Measurements from ENCODE around the gene REG1B. TPM values are rescaled to one million over a fixed set of nuclear protein-coding genes. Genes with fewer than 3 reads are reported as not detected.

REG1B gene
- total RNA-seq, 4 donors from 2014 or later, result not detected

GRCh38 chr2:79116997-79117928 lies 29.5 kb upstream of the REG1B start:
- TF ChIP-seq POLR2A (IDR thresholded peaks at IDR 0.05), result no peak
- TF ChIP-seq, protein P1, sequence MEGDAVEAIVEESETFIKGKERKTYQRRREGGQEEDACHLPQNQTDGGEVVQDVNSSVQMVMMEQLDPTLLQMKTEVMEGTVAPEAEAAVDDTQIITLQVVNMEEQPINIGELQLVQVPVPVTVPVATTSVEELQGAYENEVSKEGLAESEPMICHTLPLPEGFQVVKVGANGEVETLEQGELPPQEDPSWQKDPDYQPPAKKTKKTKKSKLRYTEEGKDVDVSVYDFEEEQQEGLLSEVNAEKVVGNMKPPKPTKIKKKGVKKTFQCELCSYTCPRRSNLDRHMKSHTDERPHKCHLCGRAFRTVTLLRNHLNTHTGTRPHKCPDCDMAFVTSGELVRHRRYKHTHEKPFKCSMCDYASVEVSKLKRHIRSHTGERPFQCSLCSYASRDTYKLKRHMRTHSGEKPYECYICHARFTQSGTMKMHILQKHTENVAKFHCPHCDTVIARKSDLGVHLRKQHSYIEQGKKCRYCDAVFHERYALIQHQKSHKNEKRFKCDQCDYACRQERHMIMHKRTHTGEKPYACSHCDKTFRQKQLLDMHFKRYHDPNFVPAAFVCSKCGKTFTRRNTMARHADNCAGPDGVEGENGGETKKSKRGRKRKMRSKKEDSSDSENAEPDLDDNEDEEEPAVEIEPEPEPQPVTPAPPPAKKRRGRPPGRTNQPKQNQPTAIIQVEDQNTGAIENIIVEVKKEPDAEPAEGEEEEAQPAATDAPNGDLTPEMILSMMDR (IDR thresholded peaks at IDR 0.05), result no peak
- DNase-seq, result no peak
- Histone ChIP-seq H3K27me3 (no peaks in the 10 kb centered on the region), H3K9me3 (no peaks in the 10 kb centered on the region), H3K4me3 (no peak overlapping the region), H3K36me3 (no peaks in the 10 kb centered on the region), H3K4me1 (no peaks in the 10 kb centered on the region), H3K27ac (no peak overlapping the region)
- intact Hi-C loops (cut with DNase I; ENCODE audit: low total_unique reads), result no loop called here

DNA sequence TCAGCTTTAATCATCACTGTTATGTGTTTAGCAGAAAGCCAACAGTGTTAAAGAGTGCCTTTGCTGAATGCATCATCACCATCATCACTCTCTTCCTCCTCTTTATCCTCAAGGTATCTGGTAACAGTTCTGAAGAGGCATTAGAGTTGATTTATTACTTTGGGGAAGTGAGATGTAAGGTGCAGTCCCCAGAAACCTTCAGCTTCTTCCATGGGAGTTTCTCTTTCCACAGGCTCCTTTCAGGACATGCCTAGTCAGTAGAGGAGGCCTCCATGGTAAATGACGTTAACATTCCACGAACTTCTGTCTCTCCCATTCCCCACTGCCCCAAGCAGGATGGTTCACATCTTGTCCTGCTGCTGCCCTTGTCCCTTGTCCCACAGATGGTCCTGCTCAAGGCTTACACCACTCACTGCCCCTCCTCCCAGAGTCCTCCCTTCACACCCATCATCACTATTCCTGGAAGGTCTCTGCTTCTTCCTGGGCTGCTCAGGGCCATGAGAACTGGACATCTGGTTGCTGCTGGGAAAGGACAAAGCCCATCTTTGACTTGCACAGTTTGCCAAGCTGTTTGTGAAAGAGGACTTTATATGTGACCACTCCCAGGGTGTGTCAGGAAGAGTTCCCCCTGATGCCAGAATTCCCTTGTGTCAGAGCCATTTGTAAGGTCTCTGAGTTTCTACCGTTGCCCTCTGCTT lies 27.2 kb upstream of the REG1B start:
- no peak for DNase-seq
- Histone ChIP-seq H3K27me3 (no peaks in the 10 kb centered on the region), H3K4me3 (no peak overlapping the region), H3K36me3 (no peaks in the 10 kb centered on the region), H3K9me3 (no peaks in the 10 kb centered on the region), H3K27ac (no peak overlapping the region), H3K4me1 (no peaks in the 10 kb centered on the region)
- TF ChIP-seq POLR2A (IDR thresholded peaks at IDR 0.05), result no peak
- TF ChIP-seq, protein P1 (IDR thresholded peaks at IDR 0.05), result no peak
- intact Hi-C loops (cut with DNase I; ENCODE audit: low total_unique reads), result no loop called here

- no peak overlapping the region for H3K4me3 ChIP-seq
- H3K36me3 ChIP-seq, result no peaks in the 10 kb centered on the region
- no peaks in the 10 kb centered on the region for H3K27me3 ChIP-seq
- H3K27ac ChIP-seq, result no peak overlapping the region
- no peak for DNase-seq
- TF ChIP-seq, protein P1 (IDR thresholded peaks at IDR 0.05), result no peak
- no peak for TF ChIP-seq POLR2A (IDR thresholded peaks at IDR 0.05)
- no peaks in the 10 kb centered on the region for H3K9me3 ChIP-seq
- no peaks in the 10 kb centered on the region for H3K4me1 ChIP-seq
- intact Hi-C loops (cut with DNase I; ENCODE audit: low total_unique reads), result no loop called here
These were observed 24.5 kb upstream of the REG1B start for GRCh38 chr2:79112269-79112668.

DNA sequence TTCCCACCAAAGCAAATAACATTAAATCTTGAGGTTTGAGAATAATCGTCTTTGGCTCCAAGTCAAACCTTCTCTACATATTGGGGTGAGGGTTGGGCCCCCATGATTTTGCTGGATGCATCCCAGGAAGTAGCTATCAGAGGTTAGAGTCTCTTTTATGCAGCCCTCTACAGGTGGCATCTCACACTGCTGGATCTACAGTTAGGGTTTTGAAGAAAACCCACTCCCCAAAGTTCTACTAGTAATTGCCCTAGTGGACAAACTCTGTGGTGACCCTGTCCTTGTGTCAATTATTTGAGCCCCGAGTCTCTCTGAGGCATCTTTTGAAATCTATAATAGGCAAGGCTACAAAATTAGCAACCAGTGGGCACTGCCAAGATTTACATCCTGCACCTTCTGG lies 17.5 kb upstream of the REG1B start:
- no peaks in the 10 kb centered on the region for H3K27me3 ChIP-seq
- H3K36me3 ChIP-seq, result no peaks in the 10 kb centered on the region
- DNase-seq, result no peak
- no peaks in the 10 kb centered on the region for H3K9me3 ChIP-seq
- no peak for TF ChIP-seq POLR2A (IDR thresholded peaks at IDR 0.05)
- TF ChIP-seq, protein P1 (IDR thresholded peaks at IDR 0.05), result no peak
- intact Hi-C loops (cut with DNase I; ENCODE audit: low total_unique reads), result no loop called here
- H3K4me1 ChIP-seq, result no peaks in the 10 kb centered on the region
- H3K27ac ChIP-seq, result no peak overlapping the region
- H3K4me3 ChIP-seq, result no peak overlapping the region

DNA sequence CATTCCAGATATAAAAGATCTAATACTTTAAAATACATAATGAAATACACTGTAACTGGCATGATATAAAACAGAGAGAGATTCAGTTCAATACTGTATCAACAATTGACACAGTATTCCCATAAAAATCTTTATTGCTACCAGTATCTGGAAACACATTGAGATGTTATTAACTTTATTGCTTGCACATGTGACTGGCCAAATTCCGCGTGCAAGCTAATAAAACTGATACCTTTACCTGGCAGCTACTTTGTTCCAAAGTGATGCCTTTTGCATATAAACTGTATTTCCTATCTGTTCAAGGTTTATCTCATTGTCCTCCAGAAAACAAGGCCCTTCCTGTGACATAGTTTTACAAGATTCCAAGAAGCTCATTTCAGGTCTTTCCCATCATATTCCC lies 15.4 kb upstream of the REG1B start:
- H3K9me3 ChIP-seq, result no peaks in the 10 kb centered on the region
- no peak overlapping the region for H3K4me3 ChIP-seq
- no peak overlapping the region for H3K27ac ChIP-seq
- TF ChIP-seq, protein P1 (IDR thresholded peaks at IDR 0.05), result no peak
- TF ChIP-seq POLR2A (IDR thresholded peaks at IDR 0.05), result no peak
- no peaks in the 10 kb centered on the region for H3K36me3 ChIP-seq
- no peak for DNase-seq
- no peaks in the 10 kb centered on the region for H3K4me1 ChIP-seq
- intact Hi-C loops (cut with DNase I; ENCODE audit: low total_unique reads), result no loop called here
- no peaks in the 10 kb centered on the region for H3K27me3 ChIP-seq
